ENCODE results near the gene MYCBP2. TPM values are rescaled to one million over a fixed set of nuclear protein-coding genes. Genes with fewer than 3 reads are reported as not detected.
"Not testable (repeated sequence)": the region's sequence is repeated elsewhere in the genome, so short reads cannot be mapped to it uniquely, and the experiment has no call there.

The MYCBP2 gene
- total RNA-seq, 1 donor from 2014 or later, result 96.4 TPM

DNA sequence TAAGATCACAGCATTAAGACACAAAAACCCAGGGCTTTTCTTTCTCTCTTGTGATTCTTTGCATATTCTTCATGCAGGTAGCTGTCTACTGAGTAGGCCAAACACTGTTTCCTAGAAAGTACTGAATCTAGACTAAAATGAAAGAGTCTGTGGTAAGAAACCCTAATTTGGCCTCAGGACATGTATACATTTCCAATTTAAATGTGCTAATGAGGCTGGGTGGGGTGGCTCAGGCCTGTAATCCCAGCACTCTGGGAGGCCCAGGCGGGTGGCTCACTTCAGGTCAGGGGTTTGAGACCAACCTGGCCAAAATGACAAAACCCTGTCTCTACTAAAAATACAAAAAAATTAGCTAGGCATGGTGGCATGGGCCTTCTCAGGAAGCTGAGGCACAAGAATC lies 57.8 kb downstream of the MYCBP2 start:
- Mint-ChIP-seq H3K27me3 (ENCODE audit: insufficient read depth) (no peaks in the 10 kb centered on the region), H3K27ac (no peak overlapping the region), H3K9me3 (no peaks in the 10 kb centered on the region), H3K4me1 (ENCODE audit: low read depth) (no peaks in the 10 kb centered on the region), H3K36me3 (ENCODE audit: low read depth) (peaks cover 31% of the 10 kb centered on the region), H3K4me3 (no peak overlapping the region)
- no peak for DNase-seq (ENCODE audit: low spot score)
- intact Hi-C loops (cut with micrococcal nuclease), result no loop called here

- Mint-ChIP-seq H3K9me3 (no peaks in the 10 kb centered on the region), H3K4me3 (no peak overlapping the region), H3K27me3 (ENCODE audit: insufficient read depth) (no peaks in the 10 kb centered on the region), H3K36me3 (ENCODE audit: low read depth) (peaks cover 30% of the 10 kb centered on the region), H3K27ac (no peak overlapping the region), H3K4me1 (ENCODE audit: low read depth) (no peaks in the 10 kb centered on the region)
- no peak for DNase-seq (ENCODE audit: low spot score)
- intact Hi-C loops (cut with micrococcal nuclease), result no loop called here
Observed at GRCh38 chr13:77267362-77267761, 59.5 kb downstream of the MYCBP2 start.

DNA sequence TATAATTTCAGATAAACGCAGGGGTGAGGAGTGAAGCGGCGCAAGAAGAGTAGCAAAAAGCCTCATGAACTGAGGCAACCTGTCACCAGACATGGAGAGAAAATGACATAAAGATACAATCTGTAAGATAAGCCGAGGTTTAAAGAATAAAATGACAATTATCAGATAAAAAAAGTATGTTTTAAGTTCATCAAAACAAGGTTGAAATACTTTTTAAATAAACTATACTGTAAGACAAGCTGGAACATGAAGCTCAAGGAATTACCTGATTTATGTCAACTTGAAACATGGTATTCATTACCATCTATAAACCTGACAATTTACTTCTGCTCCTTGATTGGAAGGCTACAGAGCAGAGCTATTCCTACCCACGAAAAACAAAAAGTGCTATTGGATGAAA lies 61.6 kb downstream of the MYCBP2 start:
- H3K27me3 Mint-ChIP-seq (ENCODE audit: insufficient read depth), result no peaks in the 10 kb centered on the region
- no peak overlapping the region for H3K27ac Mint-ChIP-seq
- intact Hi-C loops (cut with micrococcal nuclease), result no loop called here
- DNase-seq (ENCODE audit: low spot score), result no peak
- H3K4me3 Mint-ChIP-seq, result no peak overlapping the region
- H3K36me3 Mint-ChIP-seq (ENCODE audit: low read depth), result peaks cover 19% of the 10 kb centered on the region
- H3K9me3 Mint-ChIP-seq, result no peaks in the 10 kb centered on the region
- no peaks in the 10 kb centered on the region for H3K4me1 Mint-ChIP-seq (ENCODE audit: low read depth)

DNA sequence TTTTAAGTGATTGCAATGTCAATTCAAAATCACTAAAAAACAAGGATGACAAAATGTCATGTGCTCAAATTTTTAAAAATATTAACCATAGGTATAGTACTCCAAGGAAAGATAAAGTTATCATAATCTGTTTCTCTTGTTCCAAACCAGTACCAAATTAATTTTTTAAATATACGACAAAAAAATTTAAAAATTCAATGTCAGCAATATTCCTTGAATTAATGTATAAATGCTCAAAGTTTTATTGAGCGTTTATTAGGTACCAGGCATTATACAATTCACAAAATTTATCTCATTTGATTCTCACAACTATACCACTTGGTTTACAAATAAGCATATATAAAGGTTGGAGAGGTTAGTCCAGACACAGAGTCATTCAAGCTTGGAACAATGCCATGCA lies 64.7 kb downstream of the MYCBP2 start:
- intact Hi-C loops (cut with micrococcal nuclease), result no loop called here
- no peaks in the 10 kb centered on the region for H3K27me3 Mint-ChIP-seq (ENCODE audit: insufficient read depth)

DNA sequence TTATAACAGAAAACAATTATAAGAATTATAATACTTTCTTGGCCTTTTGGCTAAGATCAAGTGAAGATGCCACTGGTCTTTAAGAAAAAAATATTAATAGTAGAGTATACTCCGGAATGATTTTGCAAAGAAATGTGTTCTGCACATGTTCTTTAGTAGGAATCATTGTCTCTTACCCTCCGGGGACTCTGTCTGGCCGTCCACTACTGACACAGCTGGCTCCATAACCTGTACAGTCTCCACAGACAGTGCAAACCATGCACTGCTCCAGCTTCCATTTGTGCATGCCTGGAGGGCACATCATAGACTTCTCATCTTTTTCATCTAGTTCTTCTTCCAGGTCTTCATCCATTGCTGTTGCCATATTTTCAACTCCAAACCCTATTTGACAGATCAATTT lies 75.9 kb downstream of the MYCBP2 start:
- Mint-ChIP-seq H3K27me3 (ENCODE audit: insufficient read depth) (no peaks in the 10 kb centered on the region), H3K27ac (no peak overlapping the region), H3K36me3 (ENCODE audit: low read depth) (peaks cover 43% of the 10 kb centered on the region), H3K4me1 (ENCODE audit: low read depth) (peaks cover 20% of the 10 kb centered on the region), H3K4me3 (no peak overlapping the region), H3K9me3 (no peaks in the 10 kb centered on the region)
- no peak for DNase-seq (ENCODE audit: low spot score)
- intact Hi-C loops (cut with micrococcal nuclease), result no loop called here

More for the DNA sequence above, 64.7 kb downstream of the MYCBP2 start:
- Mint-ChIP-seq H3K4me3 (no peak overlapping the region), H3K27ac (no peak overlapping the region), H3K36me3 (ENCODE audit: low read depth) (peaks cover 26% of the 10 kb centered on the region), H3K9me3 (no peaks in the 10 kb centered on the region), H3K4me1 (ENCODE audit: low read depth) (no peaks in the 10 kb centered on the region)
- DNase-seq (ENCODE audit: low spot score), result no peak

- H3K27me3 Mint-ChIP-seq (ENCODE audit: insufficient read depth); intact Hi-C loops (cut with micrococcal nuclease); H3K4me3 Mint-ChIP-seq; DNase-seq (ENCODE audit: low spot score); H3K27ac Mint-ChIP-seq; H3K9me3 Mint-ChIP-seq: not testable (repeated sequence)
- Mint-ChIP-seq H3K36me3 (ENCODE audit: low read depth) (peaks cover 45% of the 10 kb centered on the region), H3K4me1 (ENCODE audit: low read depth) (peaks cover 17% of the 10 kb centered on the region)
Observed at GRCh38 chr13:77245224-77245623, 81.7 kb downstream of the MYCBP2 start.

DNA sequence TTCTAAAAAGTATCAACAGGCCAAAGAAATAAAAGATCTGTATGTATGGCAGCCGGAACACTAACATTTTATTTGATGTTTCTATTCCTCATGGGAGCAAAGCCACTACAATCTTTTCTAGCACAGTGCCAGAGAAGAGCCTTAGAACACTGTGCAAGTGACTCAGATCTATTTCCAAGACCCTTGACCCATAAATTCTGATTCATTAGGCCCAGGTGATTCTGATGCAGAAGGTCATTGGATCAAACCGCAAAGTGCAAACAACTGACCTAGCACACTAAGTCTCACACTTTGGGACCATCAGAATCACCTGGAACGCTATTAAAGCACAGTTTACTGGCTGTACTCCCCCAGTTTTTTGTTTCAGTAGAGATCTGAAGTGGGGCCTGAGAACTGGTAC lies 87.6 kb downstream of the MYCBP2 start:
- Mint-ChIP-seq H3K36me3 (ENCODE audit: low read depth) (peaks cover 23% of the 10 kb centered on the region), H3K9me3 (no peaks in the 10 kb centered on the region), H3K4me3 (no peak overlapping the region), H3K27me3 (ENCODE audit: insufficient read depth) (no peaks in the 10 kb centered on the region), H3K4me1 (ENCODE audit: low read depth) (peaks cover 10% of the 10 kb centered on the region), H3K27ac (no peak overlapping the region)
- DNase-seq (ENCODE audit: low spot score), result no peak
- intact Hi-C loops (cut with micrococcal nuclease), result no loop called here

DNA sequence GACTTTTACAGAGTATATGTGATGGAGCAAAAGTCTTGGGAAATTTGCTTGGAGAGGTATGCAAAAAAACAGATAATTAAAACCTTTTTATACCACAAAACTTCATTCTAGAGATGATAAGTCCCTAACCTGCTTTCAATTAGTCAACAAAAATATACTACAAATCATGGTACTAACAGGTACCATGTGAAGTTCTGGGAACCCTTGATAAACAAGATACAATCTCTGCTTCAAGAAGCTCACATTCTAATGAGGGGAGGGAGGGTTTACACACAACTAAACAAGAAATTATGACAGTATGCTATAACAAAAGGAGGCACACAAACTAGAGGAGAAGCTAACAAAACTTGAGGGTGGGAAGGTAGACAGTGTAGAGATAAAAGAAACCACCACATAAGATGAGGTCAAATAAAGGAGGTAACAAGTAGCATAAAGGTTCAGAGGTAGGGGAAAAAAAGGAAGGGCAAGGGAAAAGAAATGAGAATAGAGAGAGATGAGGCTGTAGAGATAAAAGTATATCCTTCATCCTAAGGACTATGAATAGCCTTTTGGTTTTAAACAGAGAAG lies 91.4 kb downstream of the MYCBP2 start:
- Mint-ChIP-seq H3K36me3 (ENCODE audit: low read depth) (peaks cover 20% of the 10 kb centered on the region), H3K4me3 (no peak overlapping the region), H3K27ac (peak overlapping the region; percentile 5), H3K27me3 (ENCODE audit: insufficient read depth) (no peaks in the 10 kb centered on the region), H3K4me1 (ENCODE audit: low read depth) (peaks cover 19% of the 10 kb centered on the region), H3K9me3 (no peaks in the 10 kb centered on the region)
- intact Hi-C loops (cut with micrococcal nuclease), result no loop called here
- no peak for DNase-seq (ENCODE audit: low spot score)

GRCh38 chr13:77233159-77233558 lies 93.7 kb downstream of the MYCBP2 start:
- Mint-ChIP-seq H3K36me3 (ENCODE audit: low read depth) (peaks cover 22% of the 10 kb centered on the region), H3K4me1 (ENCODE audit: low read depth) (peaks cover 20% of the 10 kb centered on the region), H3K27me3 (ENCODE audit: insufficient read depth) (no peaks in the 10 kb centered on the region), H3K27ac (no peak overlapping the region), H3K4me3 (no peak overlapping the region), H3K9me3 (no peaks in the 10 kb centered on the region)
- DNase-seq (ENCODE audit: low spot score), result no peak
- intact Hi-C loops (cut with micrococcal nuclease), result loop anchor here (5.0 kb wide), 1 partner anchor 59 kb away; no protein-coding TSS in a partner anchor

DNA sequence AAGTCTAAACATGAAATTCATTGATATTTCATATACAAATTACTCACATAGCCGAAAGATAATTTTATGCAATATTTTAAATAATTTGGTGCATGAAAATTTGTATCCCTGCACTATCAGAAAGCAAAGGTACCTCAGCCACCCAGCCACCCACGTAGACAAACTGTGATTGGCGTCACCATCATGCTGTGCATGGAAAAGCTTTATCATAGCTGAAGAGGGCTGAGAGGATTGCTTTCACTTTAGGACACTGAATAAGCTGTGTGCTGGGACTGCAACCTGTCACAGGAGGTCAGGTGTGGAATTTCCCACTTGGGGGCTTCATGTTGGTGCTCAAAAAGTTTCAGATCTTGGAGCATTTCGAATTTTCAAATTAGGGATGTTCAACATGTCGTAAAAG lies 96.3 kb downstream of the MYCBP2 start:
- Mint-ChIP-seq H3K27me3 (ENCODE audit: insufficient read depth) (no peaks in the 10 kb centered on the region), H3K27ac (peak overlapping the region; percentile 78), H3K4me3 (no peak overlapping the region), H3K9me3 (no peaks in the 10 kb centered on the region), H3K36me3 (ENCODE audit: low read depth) (peaks cover 23% of the 10 kb centered on the region), H3K4me1 (ENCODE audit: low read depth) (peaks cover 18% of the 10 kb centered on the region)
- intact Hi-C loops (cut with micrococcal nuclease), result loop anchor here (5.0 kb wide), 1 partner anchor 62 kb away; no protein-coding TSS in a partner anchor
- DNase-seq (ENCODE audit: low spot score), result no peak

GRCh38 chr13:77225946-77226345 lies 100.9 kb downstream of the MYCBP2 start:
- Mint-ChIP-seq H3K36me3 (ENCODE audit: low read depth) (peaks cover 27% of the 10 kb centered on the region), H3K27ac (no peak overlapping the region), H3K4me3 (no peak overlapping the region), H3K4me1 (ENCODE audit: low read depth) (peaks cover 10% of the 10 kb centered on the region), H3K27me3 (ENCODE audit: insufficient read depth) (no peaks in the 10 kb centered on the region), H3K9me3 (no peaks in the 10 kb centered on the region)
- no peak for DNase-seq (ENCODE audit: low spot score)
- intact Hi-C loops (cut with micrococcal nuclease), result no loop called here

DNA sequence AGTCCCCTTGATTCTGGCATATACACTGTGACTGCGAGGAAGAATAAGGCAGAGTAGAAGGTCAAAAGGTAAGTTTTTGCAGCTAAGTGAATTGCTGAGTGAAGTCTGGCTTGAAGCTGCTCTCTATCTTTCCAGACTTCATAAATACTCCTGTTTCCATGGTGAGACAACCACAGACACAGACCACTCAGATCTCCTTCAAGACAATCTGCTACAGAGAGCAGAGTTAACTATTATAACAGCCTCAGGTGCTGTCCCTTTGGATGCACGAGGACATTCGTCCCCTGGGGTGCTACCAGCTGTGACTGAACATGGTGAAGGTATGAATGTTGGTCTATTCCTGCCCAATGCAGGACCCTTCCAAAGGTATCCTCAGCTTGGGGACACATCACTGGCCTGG lies 104.0 kb downstream of the MYCBP2 start:
- Mint-ChIP-seq H3K27ac (no peak overlapping the region), H3K4me3 (no peak overlapping the region), H3K27me3 (ENCODE audit: insufficient read depth) (no peaks in the 10 kb centered on the region), H3K4me1 (ENCODE audit: low read depth) (peaks cover 5% of the 10 kb centered on the region), H3K9me3 (no peaks in the 10 kb centered on the region), H3K36me3 (ENCODE audit: low read depth) (peaks cover 23% of the 10 kb centered on the region)
- intact Hi-C loops (cut with micrococcal nuclease), result no loop called here
- DNase-seq (ENCODE audit: low spot score), result no peak

DNA sequence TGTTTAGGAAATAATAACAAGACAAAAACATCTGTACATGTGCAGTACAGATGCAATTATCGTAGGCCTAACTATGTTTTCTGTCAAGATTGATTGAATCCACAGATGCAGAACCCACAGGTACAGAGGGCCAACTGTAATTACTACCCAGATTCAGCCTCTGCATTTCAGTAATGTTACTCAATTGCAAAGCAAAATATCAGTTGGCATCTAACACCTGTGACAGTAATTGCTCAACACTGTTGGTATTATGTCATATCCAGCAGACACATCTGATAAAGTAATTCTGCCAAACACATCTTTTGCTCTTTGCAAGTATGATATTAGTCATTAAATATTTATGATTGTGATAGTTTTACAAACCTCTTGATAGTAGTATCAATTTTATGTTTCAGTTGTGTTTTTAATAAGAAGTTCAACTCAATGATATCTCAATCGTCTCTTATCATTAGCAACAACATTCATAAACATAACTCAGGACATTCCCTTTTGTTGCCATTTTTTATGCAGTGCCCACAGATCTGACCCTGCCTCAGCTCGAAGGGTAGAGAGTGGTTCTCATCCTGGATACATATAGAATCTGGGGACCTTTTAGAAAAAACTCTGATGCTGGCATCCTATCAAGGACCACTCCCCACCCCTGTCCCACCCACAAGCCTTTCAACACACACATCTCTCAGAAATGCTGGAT lies 104.7 kb downstream of the MYCBP2 start:
- intact Hi-C loops (cut with micrococcal nuclease), result no loop called here
- peaks cover 23% of the 10 kb centered on the region for H3K36me3 Mint-ChIP-seq (ENCODE audit: low read depth)
- H3K9me3 Mint-ChIP-seq, result no peaks in the 10 kb centered on the region
- no peak for DNase-seq (ENCODE audit: low spot score)
- H3K4me3 Mint-ChIP-seq, result no peak overlapping the region
- no peaks in the 10 kb centered on the region for H3K27me3 Mint-ChIP-seq (ENCODE audit: insufficient read depth)
- no peak overlapping the region for H3K27ac Mint-ChIP-seq
- peaks cover 5% of the 10 kb centered on the region for H3K4me1 Mint-ChIP-seq (ENCODE audit: low read depth)
